Mesendoderm (in vitro differentiated cells): Measurements from ENCODE around the gene HAGH.

Source experiments
- DNase-seq: peaks from one replicate; pipeline ENCODE4 v3.0.0; 2013
- H2AK5ac ChIP-seq: 2 replicates; pipeline ENCODE4 v1.6.1; 2013; ENCODE audit warnings: low read length, inconsistent platforms
- H2BK120ac ChIP-seq: 2 replicates; pipeline ENCODE4 v1.6.1; 2013; ENCODE audit warnings: low read depth, mild to moderate bottlenecking, low read length, moderate library complexity, mixed read lengths
- H2BK15ac ChIP-seq: replicated peaks from 2 replicates; pipeline ENCODE4 v1.6.1; 2013; ENCODE audit warnings: low read depth, mild to moderate bottlenecking, moderate library complexity
- H2BK5ac ChIP-seq: 2 replicates; pipeline ENCODE4 v1.6.1; 2013; ENCODE audit warnings: low read length, inconsistent platforms
- H3K18ac ChIP-seq: 2 replicates; pipeline ENCODE4 v1.6.1; 2013; ENCODE audit warnings: mild to moderate bottlenecking, low read length, mixed read lengths
- H3K23ac ChIP-seq: one replicate; pipeline ENCODE4 v1.6.1; 2013; ENCODE audit warnings: low read length
- H3K27ac ChIP-seq: 2 replicates; pipeline ENCODE4 v1.5.1; 2013; ENCODE audit warnings: low read depth, mild to moderate bottlenecking, inconsistent platforms, low read length, moderate library complexity
- H3K27me3 ChIP-seq: 2 replicates; pipeline ENCODE4 v1.6.1; 2013; ENCODE audit warnings: low read length, control low read depth, mild to moderate bottlenecking, inconsistent platforms; ENCODE audit not compliant: insufficient read depth, poor library complexity
- H3K36me3 ChIP-seq: 2 replicates; pipeline ENCODE4 v1.6.1; 2013; ENCODE audit warnings: low read length, inconsistent platforms; ENCODE audit not compliant: control insufficient read depth, insufficient read depth
- H3K4ac ChIP-seq: one replicate; pipeline ENCODE4 v1.6.1; 2013; ENCODE audit warnings: low read depth, mild to moderate bottlenecking, low read length, moderate library complexity
- H3K4me1 ChIP-seq: 2 replicates; pipeline ENCODE4 v1.6.1; 2013; ENCODE audit warnings: low read depth, low read length, inconsistent platforms; ENCODE audit not compliant: control insufficient read depth
- H3K4me2 ChIP-seq: 2 replicates; pipeline ENCODE4 v1.6.1; 2013; ENCODE audit warnings: low read length
- H3K4me3 ChIP-seq: 2 replicates; pipeline ENCODE4 v1.5.1; 2013; ENCODE audit warnings: mild to moderate bottlenecking, low read length
- H3K56ac ChIP-seq: one replicate; pipeline ENCODE4 v1.6.1; 2013; ENCODE audit warnings: low read length
- H3K79me1 ChIP-seq: 2 replicates; pipeline ENCODE4 v1.6.1; 2013; ENCODE audit warnings: low read length, inconsistent platforms
- H3K79me2 ChIP-seq: 2 replicates; pipeline ENCODE4 v1.6.1; 2013; ENCODE audit warnings: mild to moderate bottlenecking, low read length; ENCODE audit not compliant: control insufficient read depth, insufficient read depth
- H3K9ac ChIP-seq: 2 replicates; pipeline ENCODE4 v1.6.1; 2013; ENCODE audit warnings: low read length, inconsistent platforms
- H4K5ac ChIP-seq: one replicate; pipeline ENCODE4 v1.6.1; 2013; ENCODE audit warnings: low read length
- H4K8ac ChIP-seq: one replicate; pipeline ENCODE4 v1.6.1; 2013; ENCODE audit warnings: low read depth, mild to moderate bottlenecking, control low read depth, low read length, moderate library complexity
- WGBS: extraction: QIAGEN DNeasy Blood & Tissue Kit; methylation state at CpG from one replicate; pipeline ENCODE4 v1.1.7; 2013; ENCODE audit warnings: low lambda C conversion rate, missing lambda C conversion rate; ENCODE audit not compliant: insufficient coverage; ENCODE audit errors: extremely low coverage; 5-methylcytosine and 5-hydroxymethylcytosine counted together

Gene HAGH

DNA sequence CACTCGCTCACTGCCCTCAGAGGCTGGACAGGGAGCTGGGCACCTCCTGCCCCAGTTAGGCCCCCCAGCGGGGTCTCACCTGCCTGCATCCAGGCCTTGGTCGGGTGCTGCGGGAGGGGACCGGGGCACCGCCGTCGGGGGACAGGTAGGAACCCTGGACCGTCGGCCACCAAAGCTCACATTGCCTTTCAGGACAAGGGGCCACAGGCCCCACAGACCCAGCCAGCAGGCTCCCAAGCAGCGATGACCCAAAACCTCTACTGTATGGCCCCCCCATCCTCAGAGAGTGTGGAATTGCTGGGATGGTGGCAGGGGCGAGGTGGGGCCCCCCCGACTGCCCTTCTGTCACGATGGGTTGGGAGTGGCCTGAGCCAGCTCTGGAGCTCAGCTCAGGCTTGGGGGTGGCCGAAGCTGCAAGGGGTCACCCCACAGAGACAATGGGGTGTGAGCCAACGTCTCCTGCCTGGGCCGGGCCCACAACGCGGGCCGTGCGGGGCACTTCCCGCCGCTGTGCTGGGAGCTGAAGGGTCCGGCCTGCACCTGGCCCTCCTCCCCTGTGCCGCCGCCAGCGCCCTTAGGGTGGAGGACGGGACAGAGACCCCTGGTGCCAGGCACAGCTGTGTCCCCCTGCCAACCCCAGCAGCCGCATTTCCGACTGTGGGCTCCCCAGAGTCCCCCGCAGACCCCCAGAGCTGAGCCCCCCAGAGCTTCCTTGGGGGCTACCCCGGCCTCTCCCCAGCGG lies 33.6 kb downstream of the HAGH start:
- WGBS: no CpG with 5 or more reads among the region's 33 CpGs

DNA sequence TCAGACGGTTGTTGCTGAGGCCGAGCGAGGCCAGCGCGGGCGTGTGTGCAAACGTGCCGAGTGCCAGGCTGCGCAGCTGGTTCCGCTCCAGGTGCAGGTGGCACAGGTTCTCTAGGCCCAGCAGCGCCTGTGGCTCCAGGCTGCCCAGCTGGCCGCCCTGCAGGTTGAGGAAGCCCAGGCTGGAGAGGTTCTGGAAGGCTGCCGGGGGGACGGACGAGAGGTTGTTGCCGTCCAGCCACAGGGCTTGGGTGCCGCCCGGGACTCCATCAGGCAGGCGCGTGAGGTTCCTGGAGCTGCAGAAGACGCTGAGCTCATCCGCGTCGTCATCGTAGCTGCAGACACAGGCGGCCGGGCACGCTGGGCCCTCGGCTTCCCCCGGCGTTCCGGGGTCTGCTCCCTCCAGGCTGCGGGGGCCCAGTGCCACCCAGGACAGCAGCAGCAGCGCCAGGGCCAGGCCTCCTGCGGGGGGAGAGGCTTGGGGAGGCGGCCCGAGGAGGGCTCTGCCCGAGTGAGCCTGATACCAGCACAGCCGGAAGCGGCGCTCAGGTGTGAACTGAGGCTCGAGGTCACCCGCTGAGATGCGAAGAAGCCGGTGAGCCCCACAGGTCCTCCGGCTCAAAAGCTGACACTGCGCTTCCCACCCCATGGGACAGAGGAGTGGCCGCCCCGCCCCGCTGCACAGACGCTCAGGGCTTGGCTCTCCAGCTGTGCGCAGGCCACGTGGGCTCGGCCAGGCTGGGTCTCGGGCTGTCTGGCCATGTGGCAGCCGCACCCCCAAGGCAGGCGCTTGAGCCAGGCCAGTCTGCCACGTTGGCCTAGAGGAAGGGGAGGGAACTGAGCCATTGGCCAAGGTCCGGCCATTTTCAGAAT lies 34.4 kb downstream of the HAGH start:
- no peak overlapping the region for H3K4me2 ChIP-seq
- H3K4me1 ChIP-seq: no peaks in the 10 kb centered on the region
- H3K23ac ChIP-seq: no peak overlapping the region
- no peak overlapping the region for H3K27ac ChIP-seq
- no peak overlapping the region for H3K4ac ChIP-seq
- no peak overlapping the region for H2BK120ac ChIP-seq
- H4K8ac ChIP-seq: no peak overlapping the region
- no peak overlapping the region for H2AK5ac ChIP-seq
- H3K27me3 ChIP-seq: no peaks in the 10 kb centered on the region
- no peak overlapping the region for H2BK5ac ChIP-seq
- no peak overlapping the region for H4K5ac ChIP-seq
- no peak overlapping the region for H3K18ac ChIP-seq
- H3K56ac ChIP-seq: no peak overlapping the region
- WGBS: no CpG with 5 or more reads among the region's 59 CpGs
- no peak overlapping the region for H3K9ac ChIP-seq
- H3K79me1 ChIP-seq: peaks cover 2% of the 10 kb centered on the region
- DNase-seq: no peak
- H3K36me3 ChIP-seq: no peaks in the 10 kb centered on the region
- no peak overlapping the region for H3K4me3 ChIP-seq
- H3K79me2 ChIP-seq: no peaks in the 10 kb centered on the region
- H2BK15ac ChIP-seq: no peak overlapping the region

More for the DNA sequence above, 33.6 kb downstream of the HAGH start:
- Histone ChIP-seq H4K8ac (no peak overlapping the region), H3K27me3 (no peaks in the 10 kb centered on the region), H2BK5ac (no peak overlapping the region), H2BK15ac (no peak overlapping the region), H3K79me1 (no peaks in the 10 kb centered on the region), H3K27ac (no peak overlapping the region), H2BK120ac (no peak overlapping the region), H3K4ac (no peak overlapping the region), H3K4me1 (no peaks in the 10 kb centered on the region), H3K4me2 (no peak overlapping the region), H3K9ac (no peak overlapping the region), H2AK5ac (no peak overlapping the region), H3K56ac (no peak overlapping the region), H4K5ac (no peak overlapping the region), H3K79me2 (no peaks in the 10 kb centered on the region), H3K4me3 (no peak overlapping the region), H3K36me3 (no peaks in the 10 kb centered on the region), H3K23ac (no peak overlapping the region), H3K18ac (no peak overlapping the region)
- DNase-seq: no peak

- H3K4me3 ChIP-seq: no peak overlapping the region
- H3K27ac ChIP-seq: no peak overlapping the region
- H3K23ac ChIP-seq: no peak overlapping the region
- no peak overlapping the region for H3K4me2 ChIP-seq
- no peak for DNase-seq
- no peak overlapping the region for H4K8ac ChIP-seq
- H2BK5ac ChIP-seq: no peak overlapping the region
- no peaks in the 10 kb centered on the region for H3K4me1 ChIP-seq
- H3K18ac ChIP-seq: no peak overlapping the region
- peaks cover 3% of the 10 kb centered on the region for H3K79me2 ChIP-seq
- no peak overlapping the region for H3K9ac ChIP-seq
- no peak overlapping the region for H2BK120ac ChIP-seq
- H3K4ac ChIP-seq: no peak overlapping the region
- peaks cover 2% of the 10 kb centered on the region for H3K36me3 ChIP-seq
- no peak overlapping the region for H3K56ac ChIP-seq
- H2BK15ac ChIP-seq: no peak overlapping the region
- no peaks in the 10 kb centered on the region for H3K27me3 ChIP-seq
- no peak overlapping the region for H2AK5ac ChIP-seq
- no peak overlapping the region for H4K5ac ChIP-seq
- peaks cover 4% of the 10 kb centered on the region for H3K79me1 ChIP-seq
- no CpG with 5 or more reads among the region's 53 CpGs for WGBS
Measured at GRCh38 chr16:1791256-1791942, 35.2 kb downstream of the HAGH start.

GRCh38 chr16:1790611-1791255 lies 35.9 kb downstream of the HAGH start:
- Histone ChIP-seq H3K79me1 (peaks cover 6% of the 10 kb centered on the region), H2BK5ac (no peak overlapping the region), H3K36me3 (peaks cover 2% of the 10 kb centered on the region), H3K4ac (no peak overlapping the region), H3K4me1 (no peaks in the 10 kb centered on the region), H4K5ac (no peak overlapping the region), H3K23ac (no peak overlapping the region), H2BK15ac (no peak overlapping the region), H4K8ac (no peak overlapping the region), H2AK5ac (no peak overlapping the region), H3K4me3 (no peak overlapping the region), H3K4me2 (no peak overlapping the region), H3K9ac (no peak overlapping the region), H3K27ac (no peak overlapping the region), H3K56ac (no peak overlapping the region), H2BK120ac (no peak overlapping the region), H3K18ac (no peak overlapping the region), H3K79me2 (peaks cover 5% of the 10 kb centered on the region), H3K27me3 (no peaks in the 10 kb centered on the region)
- DNase-seq: no peak
- WGBS: no CpG with 5 or more reads among the region's 44 CpGs

DNA sequence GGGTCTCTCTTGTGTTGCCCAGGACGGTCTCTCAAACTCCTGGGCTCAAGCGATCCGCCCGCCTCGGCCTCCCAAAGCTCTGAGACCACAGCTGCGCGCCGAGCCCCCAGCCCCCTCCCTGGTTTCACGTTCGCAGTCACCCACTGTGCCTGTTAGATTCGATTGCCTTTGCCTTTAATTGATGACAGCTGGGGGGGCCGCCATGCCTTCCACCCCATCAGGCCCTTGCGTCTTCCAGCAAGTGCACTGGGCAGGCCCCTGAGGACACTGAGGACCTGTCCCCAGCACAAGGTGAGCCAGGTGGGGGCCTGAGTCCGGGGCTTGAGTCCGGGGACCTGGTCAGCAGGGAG lies 36.4 kb downstream of the HAGH start:
- H3K27ac ChIP-seq: no peak overlapping the region
- peaks cover 2% of the 10 kb centered on the region for H3K36me3 ChIP-seq
- H3K23ac ChIP-seq: no peak overlapping the region
- peaks cover 8% of the 10 kb centered on the region for H3K79me1 ChIP-seq
- no peak overlapping the region for H3K4ac ChIP-seq
- no peak overlapping the region for H3K9ac ChIP-seq
- H2BK15ac ChIP-seq: no peak overlapping the region
- H3K79me2 ChIP-seq: peaks cover 10% of the 10 kb centered on the region
- H4K5ac ChIP-seq: no peak overlapping the region
- no peak overlapping the region for H3K4me3 ChIP-seq
- H3K4me1 ChIP-seq: no peaks in the 10 kb centered on the region
- H3K4me2 ChIP-seq: no peak overlapping the region
- no peak overlapping the region for H4K8ac ChIP-seq
- no peaks in the 10 kb centered on the region for H3K27me3 ChIP-seq
- no peak for DNase-seq
- no peak overlapping the region for H3K56ac ChIP-seq
- no peak overlapping the region for H2AK5ac ChIP-seq
- no peak overlapping the region for H2BK5ac ChIP-seq
- H3K18ac ChIP-seq: no peak overlapping the region
- H2BK120ac ChIP-seq: no peak overlapping the region
- WGBS: no CpG with 5 or more reads among the region's 15 CpGs
